Neuronal stem cell (in vitro differentiated cells): ENCODE results near the gene CNTN5.

Source experiments
- DNase-seq: peaks from one replicate; pipeline ENCODE4 v3.0.0-alpha.2; 2013; ENCODE audit warnings: low spot score
- H2AFZ ChIP-seq: one replicate; pipeline ENCODE4 v1.6.1; 2013; ENCODE audit warnings: mild to moderate bottlenecking, low read length, inconsistent platforms
- H2AK5ac ChIP-seq: 2 replicates; pipeline ENCODE4 v1.6.1; 2013; ENCODE audit warnings: low read depth, mild to moderate bottlenecking, inconsistent platforms, low read length, moderate library complexity, mixed read lengths
- H2BK120ac ChIP-seq: 2 replicates; pipeline ENCODE4 v1.6.1; 2013; ENCODE audit warnings: low read depth, mild to moderate bottlenecking, inconsistent platforms, low read length, moderate library complexity, mixed read lengths
- H2BK12ac ChIP-seq: one replicate; pipeline ENCODE4 v1.6.1; 2013; ENCODE audit warnings: low read length, inconsistent platforms
- H2BK15ac ChIP-seq: 2 replicates; pipeline ENCODE4 v1.6.1; 2013; ENCODE audit warnings: mild to moderate bottlenecking, low read length, inconsistent platforms, mixed read lengths
- H2BK5ac ChIP-seq: one replicate; pipeline ENCODE4 v1.6.1; 2013; ENCODE audit warnings: inconsistent platforms, mild to moderate bottlenecking, low read length, moderate library complexity
- H3K14ac ChIP-seq: one replicate; pipeline ENCODE4 v1.6.1; 2013; ENCODE audit warnings: low read length, inconsistent platforms
- H3K18ac ChIP-seq: 2 replicates; pipeline ENCODE4 v1.6.1; 2013; ENCODE audit warnings: low read length, inconsistent platforms
- H3K23ac ChIP-seq: 2 replicates; pipeline ENCODE4 v1.6.1; 2013; ENCODE audit warnings: low read depth, mild to moderate bottlenecking, mixed read lengths, low read length, inconsistent platforms; ENCODE audit not compliant: poor library complexity
- H3K27ac ChIP-seq: replicated peaks from 3 replicates; pipeline ENCODE4 v1.5.1; 2013; ENCODE audit warnings: low read length, inconsistent platforms
- H3K27me3 ChIP-seq, 3 experiments: 2 replicates each; pipeline ENCODE4 v1.6.1; 2013; ENCODE audit warnings: low read length in 3 of 3, mild to moderate bottlenecking in 2 of 3, inconsistent platforms in 1 of 3, low read depth in 1 of 3, mixed read lengths in 1 of 3, moderate library complexity in 1 of 3; ENCODE audit not compliant: control insufficient read depth in 3 of 3, insufficient read depth in 3 of 3
- H3K36me3 ChIP-seq, 2 donors: replicated peaks in 1 of 2; 2 replicates each; pipeline ENCODE4 v1.6.1; 2013; ENCODE audit warnings: low read length in 2 of 2; ENCODE audit not compliant: control insufficient read depth in 2 of 2, insufficient read depth in 2 of 2
- H3K4ac ChIP-seq: 2 replicates; pipeline ENCODE4 v1.6.1; 2013; ENCODE audit warnings: inconsistent platforms, mild to moderate bottlenecking, low read length, moderate library complexity
- H3K4me1 ChIP-seq, 2 donors: 1 replicate in 1 of 2; 2 replicates in 1 of 2; pipeline ENCODE4 v1.6.1; 2013; ENCODE audit warnings: low read length in 2 of 2, low read depth in 1 of 2; ENCODE audit not compliant: control insufficient read depth in 2 of 2, insufficient read depth in 1 of 2
- H3K4me2 ChIP-seq: one replicate; pipeline ENCODE4 v1.6.1; 2013; ENCODE audit warnings: mild to moderate bottlenecking, low read length, inconsistent platforms; ENCODE audit not compliant: insufficient read depth, poor library complexity, severe bottlenecking
- H3K4me3 ChIP-seq, 2 donors: 2 replicates each; pipeline ENCODE4 v1.5.1; 2013; ENCODE audit warnings: low read length in 2 of 2, mild to moderate bottlenecking in 2 of 2, inconsistent platforms in 1 of 2, moderate library complexity in 1 of 2
- H3K79me1 ChIP-seq: one replicate; pipeline ENCODE4 v1.6.1; 2013; ENCODE audit warnings: low read depth, mild to moderate bottlenecking, inconsistent platforms, low read length, moderate library complexity
- H3K9ac ChIP-seq: one replicate; pipeline ENCODE4 v1.6.1; 2013; ENCODE audit warnings: mild to moderate bottlenecking, low read depth, low read length, inconsistent platforms; ENCODE audit not compliant: poor library complexity
- H3K9me3 ChIP-seq, 2 donors: replicated peaks in 1 of 2; 2 replicates each; pipeline versions ENCODE3 to v1.6.1; 2013; ENCODE audit warnings: low read length in 2 of 2, mild to moderate bottlenecking in 2 of 2, inconsistent platforms in 1 of 2, low read depth in 1 of 2, mixed read lengths in 1 of 2, moderate library complexity in 1 of 2; ENCODE audit not compliant: control insufficient read depth in 2 of 2, insufficient read depth in 1 of 2
- H4K8ac ChIP-seq: one replicate; pipeline ENCODE4 v1.6.1; 2013; ENCODE audit warnings: low read depth, mild to moderate bottlenecking, inconsistent platforms, low read length, moderate library complexity
- H4K91ac ChIP-seq: one replicate; pipeline ENCODE4 v1.6.1; 2013; ENCODE audit warnings: low read length, low read depth, mild to moderate bottlenecking, inconsistent platforms; ENCODE audit not compliant: poor library complexity
- WGBS, 2 donors: extraction: QIAGEN DNeasy Blood & Tissue Kit; methylation state at CpG; one replicate each; pipeline ENCODE4 v1.1.7; 2013; ENCODE audit warnings: missing lambda C conversion rate in 2 of 2, mixed read lengths in 1 of 2; ENCODE audit not compliant: insufficient read length in 2 of 2, insufficient replicate concordance in 1 of 2; ENCODE audit errors: extremely low coverage in 2 of 2; 5-methylcytosine and 5-hydroxymethylcytosine counted together

Gene CNTN5

DNA sequence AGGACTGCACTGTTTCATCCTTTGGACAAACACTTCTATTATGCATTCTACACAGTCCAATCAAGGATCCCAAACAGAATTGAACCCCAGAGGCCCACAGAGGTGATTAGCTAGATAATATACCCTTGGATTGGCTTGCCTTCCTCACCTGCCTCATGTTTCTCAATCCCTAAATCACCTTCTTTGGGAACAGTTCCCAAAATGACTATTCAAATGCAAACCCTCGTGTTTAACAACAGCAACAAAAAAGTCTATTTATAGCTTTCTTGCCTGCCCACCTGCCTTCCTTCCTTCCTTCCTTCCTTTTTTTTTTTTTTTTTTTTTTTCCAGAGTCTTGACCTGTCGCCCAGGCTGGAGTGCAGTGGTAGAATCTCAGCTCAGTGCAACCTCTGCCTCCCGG, 180.0 kb downstream of the CNTN5 start:
- no peak overlapping the region for H3K14ac ChIP-seq
- DNase-seq: no peak
- H4K91ac ChIP-seq: no peak overlapping the region
- no peaks in the 10 kb centered on the region for H3K27me3 ChIP-seq
- H3K4me1 ChIP-seq: no peaks in the 10 kb centered on the region
- H3K4me2 ChIP-seq: no peak overlapping the region
- no peak overlapping the region for H2BK12ac ChIP-seq
- H3K18ac ChIP-seq: no peak overlapping the region
- no peak overlapping the region for H3K4ac ChIP-seq
- H2AFZ ChIP-seq: no peak overlapping the region
- H3K36me3 ChIP-seq: no peaks in the 10 kb centered on the region
- H3K79me1 ChIP-seq: no peaks in the 10 kb centered on the region
- H4K8ac ChIP-seq: no peak overlapping the region
- no peak overlapping the region for H3K4me3 ChIP-seq
- no peak overlapping the region for H3K23ac ChIP-seq
- no peak overlapping the region for H2BK120ac ChIP-seq
- H2AK5ac ChIP-seq: no peak overlapping the region
- no peaks in the 10 kb centered on the region for H3K9me3 ChIP-seq
- no peak overlapping the region for H2BK5ac ChIP-seq
- no CpG with 5 or more reads among the region's 3 CpGs for WGBS, 2 donors
- no peak overlapping the region for H3K9ac ChIP-seq
- no peak overlapping the region for H2BK15ac ChIP-seq
- no peak overlapping the region for H3K27ac ChIP-seq

DNA sequence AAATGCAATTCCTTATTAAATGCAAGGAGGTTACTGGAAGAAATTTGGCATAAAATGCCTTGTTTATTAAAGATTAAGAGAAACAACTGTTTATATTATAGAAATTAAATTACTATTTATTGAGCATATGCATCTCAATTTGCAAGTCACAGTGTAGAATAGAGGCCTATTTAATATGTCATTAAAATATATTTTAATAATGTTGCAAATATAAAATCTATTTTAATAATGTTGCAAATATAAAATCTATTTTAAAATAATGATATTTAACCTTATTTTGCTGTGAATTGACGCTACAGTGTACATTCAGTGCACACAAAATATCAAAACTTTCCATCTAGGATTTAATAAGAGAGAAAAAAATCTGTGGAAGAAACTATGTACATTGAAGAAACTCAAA, 188.1 kb downstream of the CNTN5 start:
- no peak overlapping the region for H2AFZ ChIP-seq
- H4K8ac ChIP-seq: no peak overlapping the region
- H3K4me1 ChIP-seq: no peaks in the 10 kb centered on the region
- H3K79me1 ChIP-seq: no peaks in the 10 kb centered on the region
- no peaks in the 10 kb centered on the region for H3K9me3 ChIP-seq
- no peak overlapping the region for H3K23ac ChIP-seq
- H3K14ac ChIP-seq: no peak overlapping the region
- no peak overlapping the region for H3K4me2 ChIP-seq
- no peak overlapping the region for H3K9ac ChIP-seq
- H3K27ac ChIP-seq: no peak overlapping the region
- no peak overlapping the region for H3K18ac ChIP-seq
- H2BK15ac ChIP-seq: no peak overlapping the region
- no peak overlapping the region for H2BK120ac ChIP-seq
- no peaks in the 10 kb centered on the region for H3K36me3 ChIP-seq
- H3K4ac ChIP-seq: no peak overlapping the region
- no peak overlapping the region for H4K91ac ChIP-seq
- no peak overlapping the region for H2BK12ac ChIP-seq
- no peak for DNase-seq
- H3K27me3 ChIP-seq: no peaks in the 10 kb centered on the region
- WGBS, 2 donors: no CpG with 5 or more reads among the region's 1 CpG
- H2BK5ac ChIP-seq: no peak overlapping the region
- H2AK5ac ChIP-seq: no peak overlapping the region
- no peak overlapping the region for H3K4me3 ChIP-seq

DNA sequence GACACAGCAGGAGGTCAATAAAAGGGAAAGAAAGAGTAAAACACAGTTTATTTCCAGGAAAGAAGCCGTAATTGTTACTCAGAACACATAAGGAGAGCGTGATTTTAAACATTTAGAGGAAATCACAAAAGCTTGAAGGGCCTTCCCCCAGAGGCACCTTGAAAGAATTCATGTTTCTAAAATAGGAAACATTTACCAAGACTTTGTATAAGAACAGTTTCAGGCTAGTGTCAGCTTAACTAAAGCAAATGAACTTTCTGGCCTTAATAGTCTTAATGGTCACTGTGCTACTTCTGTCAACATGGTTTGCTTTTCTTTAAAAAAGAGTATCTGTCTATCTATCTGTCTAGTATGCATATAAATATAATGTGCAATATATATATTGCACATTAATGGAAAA, 208.8 kb downstream of the CNTN5 start:
- WGBS, 2 donors: no CpG with 5 or more reads among the region's 2 CpGs

GRCh38 chr11:99234534-99234933, 213.8 kb downstream of the CNTN5 start:
- H2BK15ac ChIP-seq: no peak overlapping the region
- no peaks in the 10 kb centered on the region for H3K4me1 ChIP-seq
- H3K23ac ChIP-seq: no peak overlapping the region
- H3K9ac ChIP-seq: no peak overlapping the region
- no peak overlapping the region for H3K18ac ChIP-seq
- H4K8ac ChIP-seq: no peak overlapping the region
- H3K4me3 ChIP-seq: no peak overlapping the region
- no peaks in the 10 kb centered on the region for H3K9me3 ChIP-seq
- H2AK5ac ChIP-seq: no peak overlapping the region
- H2BK12ac ChIP-seq: no peak overlapping the region
- no peaks in the 10 kb centered on the region for H3K36me3 ChIP-seq
- no peak overlapping the region for H2BK5ac ChIP-seq
- no peak for DNase-seq
- H2AFZ ChIP-seq: no peak overlapping the region
- no peak overlapping the region for H3K27ac ChIP-seq
- no peaks in the 10 kb centered on the region for H3K79me1 ChIP-seq
- H2BK120ac ChIP-seq: no peak overlapping the region
- no peak overlapping the region for H3K4me2 ChIP-seq
- H3K14ac ChIP-seq: no peak overlapping the region
- H3K4ac ChIP-seq: no peak overlapping the region
- no peaks in the 10 kb centered on the region for H3K27me3 ChIP-seq
- no peak overlapping the region for H4K91ac ChIP-seq

More for the DNA sequence above, 208.8 kb downstream of the CNTN5 start:
- H2AFZ ChIP-seq: no peak overlapping the region
- no peaks in the 10 kb centered on the region for H3K27me3 ChIP-seq
- H3K27ac ChIP-seq: no peak overlapping the region
- no peak overlapping the region for H2BK12ac ChIP-seq
- no peak overlapping the region for H2BK5ac ChIP-seq
- no peak overlapping the region for H2BK120ac ChIP-seq
- H3K18ac ChIP-seq: no peak overlapping the region
- no peak overlapping the region for H4K91ac ChIP-seq
- no peak for DNase-seq
- H3K4me1 ChIP-seq: no peaks in the 10 kb centered on the region
- H2AK5ac ChIP-seq: no peak overlapping the region
- no peak overlapping the region for H3K23ac ChIP-seq
- H3K4me2 ChIP-seq: no peak overlapping the region
- no peak overlapping the region for H2BK15ac ChIP-seq
- H3K14ac ChIP-seq: no peak overlapping the region
- no peak overlapping the region for H3K4me3 ChIP-seq
- no peaks in the 10 kb centered on the region for H3K79me1 ChIP-seq
- no peaks in the 10 kb centered on the region for H3K9me3 ChIP-seq
- no peak overlapping the region for H3K9ac ChIP-seq
- H3K4ac ChIP-seq: no peak overlapping the region
- H4K8ac ChIP-seq: no peak overlapping the region
- no peaks in the 10 kb centered on the region for H3K36me3 ChIP-seq
